Measurements from ENCODE around the gene HES4.
"Not testable (repeated sequence)": the region's sequence is repeated elsewhere in the genome, so short reads cannot be mapped to it uniquely, and the experiment has no call there.

Gene HES4

GRCh38 chr1:1017397-1018320 is 17.8 kb upstream of the HES4 start:
- DNase-seq, result not testable (repeated sequence)

GRCh38 chr1:1014799-1015681 is 15.1 kb upstream of the HES4 start:
- DNase-seq, result no peak

GRCh38 chr1:1013922-1014648 is 14.2 kb upstream of the HES4 start:
- DNase-seq, result no peak

GRCh38 chr1:1013105-1013921 is 13.4 kb upstream of the HES4 start, which contains the start of gene ISG15:
ISG15 (plus strand) TSS chr1:1013497; CDS start chr1:1013574, 77 bp downstream.
- peak; percentile 35 for DNase-seq

- not testable (repeated sequence) for DNase-seq
Observed at GRCh38 chr1:1012736-1013104, 12.8 kb upstream of the HES4 start.

GRCh38 chr1:1011396-1011949 is 11.6 kb upstream of the HES4 start:
- no peak for DNase-seq

- not testable (repeated sequence) for DNase-seq
Observed at GRCh38 chr1:1010131-1010530, 10.2 kb upstream of the HES4 start.

- no peak for DNase-seq
Observed at GRCh38 chr1:1006305-1007159, 6.6 kb upstream of the HES4 start.

- DNase-seq, result no peak
Observed at GRCh38 chr1:1005774-1006304, 5.9 kb upstream of the HES4 start.

GRCh38 chr1:1004780-1005697 is 5.1 kb upstream of the HES4 start:
- no peak for DNase-seq

GRCh38 chr1:1004420-1004779 is 4.5 kb upstream of the HES4 start:
- DNase-seq, result no peak

- no peak for DNase-seq
Observed at GRCh38 chr1:1003618-1004419, 3.9 kb upstream of the HES4 start.

GRCh38 chr1:1001057-1001783 is 1.3 kb upstream of the HES4 start:
- DNase-seq, result no peak

- no peak for DNase-seq
Observed at GRCh38 chr1:1000357-1001056, 610 bp upstream of the HES4 start.

GRCh38 chr1:998995-999724 is 737 bp downstream of the HES4 start:
- peak; percentile 19 for DNase-seq

GRCh38 chr1:998745-998994 is 1.2 kb downstream of the HES4 start:
- DNase-seq, result no peak
